Panc1 (cell line): ENCODE data around the gene FAM174B. TPM values are rescaled to one million over a fixed set of nuclear protein-coding genes. Genes with fewer than 3 reads are reported as not detected.

Source experiments
- ATAC-seq: fragments of 200-7000 bp; cut with Tn5 transposase; 2 replicates; pipeline ENCODE4 v1.9.1; 2020; ENCODE audit warnings: mild to moderate bottlenecking, moderate library complexity
- BruUV-seq: library from RNA; stranded (reverse); fragments of 400-500 nt; replicated peaks from 2 replicates; lab custom pipeline; 2021; lab: Mats Ljungman, UMichigan
- CTCF ChIA-PET: fragments of 300-600 bp; sonication (Branson Sonifier 250); formaldehyde crosslinking; loops from one replicate; lab custom pipeline; 2022; ENCODE audit warnings: antibody characterized with exemption; lab: Charles Lee
- POLR2A ChIA-PET: fragments of 300-600 bp; sonication (Branson Sonifier 250); formaldehyde crosslinking; loops from one replicate; lab custom pipeline; 2022; ENCODE audit warnings: antibody characterized with exemption; lab: Charles Lee
- DNase-seq: peaks from one replicate; pipeline ENCODE4 v3.0.0-alpha.2; 2010; ENCODE audit warnings: low read depth, low spot score
- H3K27ac ChIP-seq: 2 replicates; pipeline ENCODE4 v1.5.1; 2011; ENCODE audit warnings: mild to moderate bottlenecking, low read length, inconsistent platforms
- H3K27me3 ChIP-seq: fragments of 200-500 bp; sonication (Bioruptor generic); 2 replicates; pipeline ENCODE4 v1.6.0; 2014; ENCODE audit warnings: low read length, inconsistent platforms; ENCODE audit not compliant: control insufficient read depth, insufficient read depth
- H3K36me3 ChIP-seq: fragments of 200-500 bp; sonication (Bioruptor generic); 2 replicates; pipeline ENCODE4 v1.5.1; 2014; ENCODE audit warnings: inconsistent platforms, mild to moderate bottlenecking, low read length, moderate library complexity; ENCODE audit not compliant: control insufficient read depth, insufficient read depth
- H3K4me1 ChIP-seq: 2 replicates; pipeline ENCODE4 v1.5.1; 2011; ENCODE audit warnings: inconsistent platforms, mild to moderate bottlenecking, low read length, moderate library complexity; ENCODE audit not compliant: control insufficient read depth, insufficient read depth
- H3K4me3 ChIP-seq, 2 experiments: 2 replicates each; pipeline ENCODE4 v1.5.1; 2011 to 2012; ENCODE audit warnings: low read depth in 2 of 2, low read length in 2 of 2, mild to moderate bottlenecking in 2 of 2, inconsistent platforms in 1 of 2, moderate library complexity in 1 of 2
- H3K9me3 ChIP-seq: fragments of 200-500 bp; sonication (Bioruptor generic); 2 replicates; pipeline ENCODE4 v1.5.1; 2014; ENCODE audit warnings: low read depth, mild to moderate bottlenecking, inconsistent platforms, low read length, moderate library complexity; ENCODE audit not compliant: control insufficient read depth, insufficient read depth
- CTCF ChIP-seq: fragments of 450-650 bp; IDR thresholded peaks from 2 replicates; pipeline ENCODE4 v1.5.1; 2017; ENCODE audit warnings: mild to moderate bottlenecking
- POLR2AphosphoS5 ChIP-seq: IDR thresholded peaks from 2 replicates; pipeline ENCODE4 v1.6.1; 2012; ENCODE audit warnings: mild to moderate bottlenecking, low read depth, low read length, moderate library complexity
- REST ChIP-seq, 2 experiments: IDR thresholded peaks; 2 replicates each; pipeline ENCODE4 v1.6.1; 2011 to 2012; ENCODE audit warnings: low read depth in 2 of 2, control low read depth in 1 of 2, low read length in 1 of 2, mild to moderate bottlenecking in 1 of 2, moderate library complexity in 1 of 2; ENCODE audit not compliant: insufficient read depth in 1 of 2
- SIN3A ChIP-seq: IDR thresholded peaks from 2 replicates; pipeline ENCODE4 v1.6.1; 2012; ENCODE audit warnings: low read depth, mild to moderate bottlenecking, low read length, moderate library complexity, borderline replicate concordance; ENCODE audit not compliant: insufficient read depth
- TCF7L2 ChIP-seq: IDR thresholded peaks from 2 replicates; pipeline ENCODE4 v1.6.1; 2011; ENCODE audit warnings: mild to moderate bottlenecking, low read depth, low read length, inconsistent platforms
- in situ Hi-C: cut with HindIII; loops from 2 replicates; pipeline ENCODE4 v1.10.0; 2016; ENCODE audit warnings: low sequenced_read_pairs, low pct_unique_long_range_greater_than_20kb
- intact Hi-C: fragments of 100-400 bp; cut with micrococcal nuclease; formaldehyde crosslinking; loops from one replicate; pipeline ENCODE4 v1.10.0; 2022; ENCODE audit not compliant: unreplicated experiment
- total RNA-seq: library from RNA; stranded (reverse); gene quantifications from one replicate; pipeline ENCODE4 v1.2.1, GENCODE V29; 2021; ENCODE audit not compliant: unreplicated experiment

The FAM174B gene
- total RNA-seq, 1 experiment from 2014 or later: 30.7 TPM

GRCh38 chr15:92602267-92602593 is 53.3 kb downstream of the FAM174B start:
- Histone ChIP-seq H3K27me3 (peaks cover 7% of the 10 kb centered on the region), H3K4me3 (no peak overlapping the region), H3K9me3 (no peaks in the 10 kb centered on the region), H3K27ac (no peak overlapping the region), H3K4me1 (no peaks in the 10 kb centered on the region), H3K36me3 (no peaks in the 10 kb centered on the region)
- intact Hi-C loops (no loop called here), in situ Hi-C loops (no loop called here)
- ChIA-PET POLR2A (no interaction called here), CTCF (no interaction called here)
- TF ChIP-seq TCF7L2: no peak
- TF ChIP-seq REST (IDR thresholded peaks at IDR 0.05; ENCODE audit: insufficient read depth in 1 of 2, low read depth in 2 of 2, low read length in 1 of 2): no peak
- TF ChIP-seq SIN3A: no peak
- TF ChIP-seq CTCF: no peak
- no peak for TF ChIP-seq POLR2AphosphoS5
- BruUV-seq: no TSS peak
- DNase-seq: no peak
- ATAC-seq: no peak

GRCh38 chr15:92601592-92602266 is 53.8 kb downstream of the FAM174B start:
- ATAC-seq: no peak
- CTCF ChIA-PET: no interaction called here
- no peak for DNase-seq
- Histone ChIP-seq H3K9me3 (no peaks in the 10 kb centered on the region), H3K4me1 (no peaks in the 10 kb centered on the region), H3K27me3 (peaks cover 7% of the 10 kb centered on the region), H3K4me3 (no peak overlapping the region), H3K27ac (no peak overlapping the region), H3K36me3 (no peaks in the 10 kb centered on the region)
- no peak for TF ChIP-seq SIN3A
- TF ChIP-seq CTCF: no peak
- no peak for TF ChIP-seq REST (IDR thresholded peaks at IDR 0.05; ENCODE audit: insufficient read depth in 1 of 2, low read depth in 2 of 2, low read length in 1 of 2)
- no peak for TF ChIP-seq TCF7L2
- TF ChIP-seq POLR2AphosphoS5: no peak
- intact Hi-C loops (no loop called here), in situ Hi-C loops (no loop called here)
- POLR2A ChIA-PET: no interaction called here
- BruUV-seq: no TSS peak
